Endometrial microvascular endothelial cells (primary cell): ENCODE data around the gene DENND10. TPM values are rescaled to one million over a fixed set of nuclear protein-coding genes. Genes with fewer than 3 reads are reported as not detected.

Source experiments
- total RNA-seq: library from RNA; depleted of rRNA; stranded (reverse); fragments of >200 nt; gene quantifications from one replicate; pipeline ENCODE4 v1.2.3, GENCODE V29; 2015; ENCODE audit errors: inconsistent ontology term

The DENND10 gene
- total RNA-seq, 1 donor from 2014 or later = 86.5 TPM

Other genes starting within 250 kb of the DENND10 start
- not detected for gene NANOS1, start 74.4 kb upstream of the DENND10 start, total RNA-seq
- gene EIF3A, start 23.3 kb upstream of the DENND10 start, total RNA-seq = 87.0 TPM
- 23.5 TPM for gene SFXN4, start 61.6 kb downstream of the DENND10 start, total RNA-seq
- gene PRDX3, start 74.7 kb downstream of the DENND10 start, total RNA-seq = 274 TPM
- 24.7 TPM for gene GRK5, start 103.5 kb downstream of the DENND10 start, total RNA-seq